Prostate gland (tissue), 2 donors: ENCODE results near the gene NR2C2AP. TPM values are rescaled to one million over a fixed set of nuclear protein-coding genes. Genes with fewer than 3 reads are reported as not detected.

Experiments used
- DNase-seq: peaks from one replicate; pipeline ENCODE4 v3.0.0-alpha.2; 2019; ENCODE audit warnings: low spot score
- H3K27ac ChIP-seq, 2 donors: fragments of 200-600 bp; sonication (generic); 2 replicates each; pipeline ENCODE4 v1.5.1; 2017 to 2019
- H3K27me3 ChIP-seq: fragments of 200-600 bp; sonication (generic); replicated peaks from 2 replicates; pipeline ENCODE4 v1.5.1; 2019; ENCODE audit not compliant: insufficient read depth
- H3K36me3 ChIP-seq, 2 donors: fragments of 200-600 bp; sonication (generic); 1 replicate in 1 of 2; 2 replicates in 1 of 2; pipeline versions ENCODE4 v1.5.1 to v1.8.1; 2017 to 2019
- H3K4me1 ChIP-seq: fragments of 200-600 bp; sonication (generic); replicated peaks from 2 replicates; pipeline ENCODE4 v1.5.1; 2019
- H3K4me3 ChIP-seq, 2 donors: fragments of 200-600 bp; sonication (generic); 2 replicates each; pipeline ENCODE4 v1.5.1; 2017 to 2019
- H3K9me3 ChIP-seq: fragments of 200-600 bp; sonication (generic); 2 replicates; pipeline ENCODE4 v1.5.1; 2017
- POLR2A ChIP-seq: fragments of 450-650 bp; IDR thresholded peaks from one replicate; pipeline ENCODE4 v1.6.1; 2016; ENCODE audit warnings: antibody characterized with exemption, mild to moderate bottlenecking
- POLR2AphosphoS5 ChIP-seq: sonication (generic); formaldehyde crosslinking; IDR thresholded peaks from one replicate; pipeline ENCODE4 v1.6.1; 2017; ENCODE audit warnings: antibody characterized with exemption
- WGBS: methylation state at CpG from one replicate; pipeline ENCODE4 v1.1.5; 2018; 5-methylcytosine and 5-hydroxymethylcytosine counted together
- intact Hi-C: fragments of 100-400 bp; cut with DNase I; formaldehyde crosslinking; loops from one replicate; pipeline ENCODE4 v1.14.2; 2022
- total RNA-seq, 2 donors: library from RNA; depleted of rRNA; stranded (reverse); fragments of >200 nt; gene quantifications; one replicate each; pipeline ENCODE4 v1.1.0, GENCODE V29; 2016
- TF ChIP-seq, protein P1 (sequence below), 4 experiments: fragments of 200-600 bp in 2 of 4; fragments of 450-650 bp in 2 of 4; sonication (generic) in 2 of 4; IDR thresholded peaks; 1 replicate in 3 of 4; 2 replicates in 1 of 4; pipeline ENCODE4 v1.5.1; 2016 to 2019; ENCODE audit warnings: antibody characterized with exemption in 4 of 4, mild to moderate bottlenecking in 2 of 4, moderate library complexity in 2 of 4

NR2C2AP gene
- total RNA-seq, 2 donors from 2014 or later: 12.8 to 13.2 TPM

- no peak for DNase-seq
- intact Hi-C loops: no loop called here
- H3K4me3 ChIP-seq: no peak overlapping the region
These were observed 35.1 kb upstream of the NR2C2AP start for GRCh38 chr19:19238126-19238894.

GRCh38 chr19:19236173-19236572 is 33.0 kb upstream of the NR2C2AP start:
- peaks cover 4% of the 10 kb centered on the region for H3K27me3 ChIP-seq
- TF ChIP-seq, protein P1, sequence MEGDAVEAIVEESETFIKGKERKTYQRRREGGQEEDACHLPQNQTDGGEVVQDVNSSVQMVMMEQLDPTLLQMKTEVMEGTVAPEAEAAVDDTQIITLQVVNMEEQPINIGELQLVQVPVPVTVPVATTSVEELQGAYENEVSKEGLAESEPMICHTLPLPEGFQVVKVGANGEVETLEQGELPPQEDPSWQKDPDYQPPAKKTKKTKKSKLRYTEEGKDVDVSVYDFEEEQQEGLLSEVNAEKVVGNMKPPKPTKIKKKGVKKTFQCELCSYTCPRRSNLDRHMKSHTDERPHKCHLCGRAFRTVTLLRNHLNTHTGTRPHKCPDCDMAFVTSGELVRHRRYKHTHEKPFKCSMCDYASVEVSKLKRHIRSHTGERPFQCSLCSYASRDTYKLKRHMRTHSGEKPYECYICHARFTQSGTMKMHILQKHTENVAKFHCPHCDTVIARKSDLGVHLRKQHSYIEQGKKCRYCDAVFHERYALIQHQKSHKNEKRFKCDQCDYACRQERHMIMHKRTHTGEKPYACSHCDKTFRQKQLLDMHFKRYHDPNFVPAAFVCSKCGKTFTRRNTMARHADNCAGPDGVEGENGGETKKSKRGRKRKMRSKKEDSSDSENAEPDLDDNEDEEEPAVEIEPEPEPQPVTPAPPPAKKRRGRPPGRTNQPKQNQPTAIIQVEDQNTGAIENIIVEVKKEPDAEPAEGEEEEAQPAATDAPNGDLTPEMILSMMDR (IDR thresholded peaks at IDR 0.05): no peak
- TF ChIP-seq POLR2AphosphoS5 (no peak), POLR2A (no peak)
- intact Hi-C loops: no loop called here
- no peak overlapping the region for H3K27ac ChIP-seq
- H3K9me3 ChIP-seq: peaks cover 4% of the 10 kb centered on the region
- DNase-seq: no peak
- H3K4me1 ChIP-seq: no peaks in the 10 kb centered on the region
- no peak overlapping the region for H3K4me3 ChIP-seq
- no peaks in the 10 kb centered on the region for H3K36me3 ChIP-seq

More at GRCh38 chr19:19238126-19238894, 35.1 kb upstream of the NR2C2AP start:
- H3K27me3 ChIP-seq: peaks cover 4% of the 10 kb centered on the region
- no peaks in the 10 kb centered on the region for H3K36me3 ChIP-seq
- H3K9me3 ChIP-seq: peaks cover 4% of the 10 kb centered on the region
- H3K4me1 ChIP-seq: no peaks in the 10 kb centered on the region
- H3K27ac ChIP-seq: no peak overlapping the region
- no peak for TF ChIP-seq POLR2AphosphoS5
- TF ChIP-seq, protein P1 (IDR thresholded peaks at IDR 0.05): no peak
- no peak for TF ChIP-seq POLR2A
- 80% methylated on average over 18 of the region's 18 CpGs for WGBS

- Histone ChIP-seq H3K27ac (no peak overlapping the region), H3K4me1 (no peaks in the 10 kb centered on the region), H3K9me3 (peaks cover 4% of the 10 kb centered on the region), H3K27me3 (no peaks in the 10 kb centered on the region), H3K4me3 (no peak overlapping the region), H3K36me3 (no peaks in the 10 kb centered on the region)
- TF ChIP-seq, protein P1 (IDR thresholded peaks at IDR 0.05): no peak
- TF ChIP-seq POLR2AphosphoS5 (no peak), POLR2A (no peak)
- intact Hi-C loops: no loop called here
- DNase-seq: no peak
- WGBS: 95% methylated on average over 2 of the region's 2 CpGs
These were observed 31.1 kb upstream of the NR2C2AP start for GRCh38 chr19:19234220-19234816.

- Histone ChIP-seq H3K4me1 (no peaks in the 10 kb centered on the region), H3K9me3 (peaks cover 4% of the 10 kb centered on the region), H3K4me3 (no peak overlapping the region), H3K27me3 (no peaks in the 10 kb centered on the region), H3K36me3 (no peaks in the 10 kb centered on the region), H3K27ac (no peak overlapping the region)
- 68% methylated on average over 19 of the region's 19 CpGs for WGBS
- no peak for DNase-seq
- TF ChIP-seq POLR2AphosphoS5: no peak
- TF ChIP-seq, protein P1 (IDR thresholded peaks at IDR 0.05): no peak
- TF ChIP-seq POLR2A: no peak
- intact Hi-C loops: no loop called here
These were observed 29.1 kb upstream of the NR2C2AP start for GRCh38 chr19:19232261-19232721.

DNA sequence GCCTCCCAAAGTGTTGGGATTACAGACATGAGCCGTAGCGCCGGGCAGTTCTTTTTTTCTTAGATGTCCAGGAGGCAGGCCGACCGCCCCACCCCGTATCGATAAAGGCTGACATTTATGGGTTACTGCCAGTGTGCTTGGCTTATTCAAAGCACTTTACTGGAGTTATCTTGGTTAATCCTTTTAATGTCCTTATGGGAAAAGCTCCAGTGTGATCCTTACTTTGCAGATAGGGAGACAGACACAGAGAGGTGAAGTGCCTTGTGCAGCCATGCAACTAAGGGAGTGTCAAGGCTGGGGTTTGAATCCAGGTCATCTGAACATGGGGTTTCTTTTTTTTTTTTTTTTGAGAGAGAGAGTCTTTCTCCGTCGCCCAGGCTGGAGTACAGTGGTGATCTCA is 27.8 kb upstream of the NR2C2AP start:
- WGBS: 49% methylated on average over 9 of the region's 9 CpGs
- no peaks in the 10 kb centered on the region for H3K27me3 ChIP-seq

More for the DNA sequence above, 27.8 kb upstream of the NR2C2AP start:
- intact Hi-C loops: no loop called here
- Histone ChIP-seq H3K4me3 (no peak overlapping the region), H3K27ac (no peak overlapping the region), H3K9me3 (peaks cover 4% of the 10 kb centered on the region), H3K4me1 (no peaks in the 10 kb centered on the region), H3K36me3 (no peaks in the 10 kb centered on the region)
- no peak for DNase-seq
- TF ChIP-seq POLR2A (no peak), POLR2AphosphoS5 (no peak)
- TF ChIP-seq, protein P1 (IDR thresholded peaks at IDR 0.05): no peak
